HL-60 (cell line): Measurements from ENCODE around the gene ZNF792.
A peak's percentile ranks its signal among the peaks of the same experiment; 100 is the strongest.
"Not testable (repeated sequence)": the region's sequence is repeated elsewhere in the genome, so short reads cannot be mapped to it uniquely, and the experiment has no call there.

ENCODE experiments used
- DNase-seq, 2 experiments: peaks; one replicate each; pipeline ENCODE4 v3.0.0-alpha.2; 2010 to 2020; ENCODE audit warnings: low read depth in 1 of 2, low spot score in 1 of 2
- H3K27ac ChIP-seq: fragments of 250-450 bp; sonication (Bioruptor Pico); replicated peaks from 2 replicates; pipeline ENCODE4 v1.5.1; 2020; ENCODE audit warnings: mild to moderate bottlenecking, moderate library complexity
- H3K27me3 ChIP-seq: fragments of 250-450 bp; sonication (Bioruptor Pico); 2 replicates; pipeline ENCODE4 v1.5.1; 2021; ENCODE audit warnings: mild to moderate bottlenecking, moderate library complexity; ENCODE audit not compliant: insufficient read depth, poor library complexity, severe bottlenecking
- H3K4me3 ChIP-seq: replicated peaks from 2 replicates; pipeline ENCODE4 v1.5.1; 2011; ENCODE audit warnings: mild to moderate bottlenecking, control low read depth, low read length; ENCODE audit not compliant: insufficient read depth
- CTCF ChIP-seq: IDR thresholded peaks from one replicate; pipeline ENCODE4 v1.5.1; 2011; ENCODE audit warnings: low read length, control low read depth, inconsistent platforms; ENCODE audit not compliant: insufficient read depth
- GABPA ChIP-seq: IDR thresholded peaks from 2 replicates; pipeline ENCODE4 v1.6.1; 2012; ENCODE audit warnings: low read depth
- POLR2AphosphoS5 ChIP-seq: IDR thresholded peaks from 2 replicates; pipeline ENCODE4 v1.6.1; 2012; ENCODE audit warnings: low read depth
- SPI1 ChIP-seq: IDR thresholded peaks from 2 replicates; pipeline ENCODE4 v1.6.1; 2012; ENCODE audit warnings: low read depth, mild to moderate bottlenecking, borderline replicate concordance
- TF ChIP-seq, protein P1 (sequence below): IDR thresholded peaks from 2 replicates; pipeline ENCODE4 v1.6.1; 2012; ENCODE audit warnings: low read depth; ENCODE audit not compliant: insufficient replicate concordance

The ZNF792 gene

DNA sequence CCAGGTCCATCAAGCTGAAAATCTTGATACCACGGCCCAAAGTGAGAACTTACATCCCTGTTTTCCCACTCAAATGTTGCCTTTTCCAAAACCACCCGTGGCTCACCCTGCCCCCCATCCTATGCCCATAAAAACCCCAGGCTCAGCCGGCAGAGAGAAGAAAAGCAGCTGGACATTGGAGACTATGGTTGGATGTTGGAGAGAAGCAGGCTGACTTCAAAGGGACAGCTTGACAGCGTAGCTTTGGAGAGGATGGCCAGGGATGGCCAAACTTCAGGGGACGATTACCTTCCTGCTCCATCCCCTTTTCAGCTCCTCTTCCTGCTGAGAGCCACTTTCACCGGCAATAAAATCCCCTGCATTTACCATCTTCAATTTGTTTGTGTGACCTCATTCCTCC, 3.5 kb upstream of the ZNF792 start:
- no peak for TF ChIP-seq CTCF
- TF ChIP-seq, protein P1, sequence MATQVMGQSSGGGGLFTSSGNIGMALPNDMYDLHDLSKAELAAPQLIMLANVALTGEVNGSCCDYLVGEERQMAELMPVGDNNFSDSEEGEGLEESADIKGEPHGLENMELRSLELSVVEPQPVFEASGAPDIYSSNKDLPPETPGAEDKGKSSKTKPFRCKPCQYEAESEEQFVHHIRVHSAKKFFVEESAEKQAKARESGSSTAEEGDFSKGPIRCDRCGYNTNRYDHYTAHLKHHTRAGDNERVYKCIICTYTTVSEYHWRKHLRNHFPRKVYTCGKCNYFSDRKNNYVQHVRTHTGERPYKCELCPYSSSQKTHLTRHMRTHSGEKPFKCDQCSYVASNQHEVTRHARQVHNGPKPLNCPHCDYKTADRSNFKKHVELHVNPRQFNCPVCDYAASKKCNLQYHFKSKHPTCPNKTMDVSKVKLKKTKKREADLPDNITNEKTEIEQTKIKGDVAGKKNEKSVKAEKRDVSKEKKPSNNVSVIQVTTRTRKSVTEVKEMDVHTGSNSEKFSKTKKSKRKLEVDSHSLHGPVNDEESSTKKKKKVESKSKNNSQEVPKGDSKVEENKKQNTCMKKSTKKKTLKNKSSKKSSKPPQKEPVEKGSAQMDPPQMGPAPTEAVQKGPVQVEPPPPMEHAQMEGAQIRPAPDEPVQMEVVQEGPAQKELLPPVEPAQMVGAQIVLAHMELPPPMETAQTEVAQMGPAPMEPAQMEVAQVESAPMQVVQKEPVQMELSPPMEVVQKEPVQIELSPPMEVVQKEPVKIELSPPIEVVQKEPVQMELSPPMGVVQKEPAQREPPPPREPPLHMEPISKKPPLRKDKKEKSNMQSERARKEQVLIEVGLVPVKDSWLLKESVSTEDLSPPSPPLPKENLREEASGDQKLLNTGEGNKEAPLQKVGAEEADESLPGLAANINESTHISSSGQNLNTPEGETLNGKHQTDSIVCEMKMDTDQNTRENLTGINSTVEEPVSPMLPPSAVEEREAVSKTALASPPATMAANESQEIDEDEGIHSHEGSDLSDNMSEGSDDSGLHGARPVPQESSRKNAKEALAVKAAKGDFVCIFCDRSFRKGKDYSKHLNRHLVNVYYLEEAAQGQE = no peak
- TF ChIP-seq GABPA = no peak
- TF ChIP-seq POLR2AphosphoS5 = no peak
- TF ChIP-seq SPI1 = no peak

DNA sequence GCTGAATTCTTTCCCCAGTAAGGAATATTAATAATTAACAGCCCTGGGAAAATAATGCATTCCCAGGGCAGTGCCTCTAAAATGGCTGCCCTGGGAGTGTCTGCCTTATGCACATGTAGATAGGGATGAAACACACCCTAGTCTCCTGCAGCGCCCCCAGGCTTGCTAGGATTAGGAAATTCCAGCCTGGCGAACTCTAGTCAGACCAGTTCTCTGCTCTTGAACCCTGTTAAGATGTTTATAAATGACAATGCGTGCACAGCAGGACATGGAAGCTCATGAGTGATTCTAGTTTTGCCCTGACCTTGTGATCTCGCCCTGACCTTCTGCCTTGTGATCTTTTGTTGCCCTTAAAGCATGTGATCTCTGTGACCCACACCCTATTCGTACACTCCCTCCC, 1.5 kb upstream of the ZNF792 start:
- not testable (repeated sequence) for H3K27ac ChIP-seq, H3K4me3 ChIP-seq, DNase-seq

More for the DNA sequence above, 3.5 kb upstream of the ZNF792 start:
- Histone ChIP-seq H3K27ac (no peak overlapping the region), H3K27me3 (no peaks in the 10 kb centered on the region), H3K4me3 (no peak overlapping the region)
- no peak for DNase-seq

GRCh38 chr19:34964598-34964997, 569 bp upstream of the ZNF792 start:
- Histone ChIP-seq H3K27ac (no peak overlapping the region), H3K27me3 (no peaks in the 10 kb centered on the region), H3K4me3 (no peak overlapping the region)
- TF ChIP-seq POLR2AphosphoS5 (no peak), CTCF (no peak), SPI1 (no peak), GABPA (no peak)
- TF ChIP-seq, protein P1 = no peak
- DNase-seq = no peak

More for the DNA sequence above, 1.5 kb upstream of the ZNF792 start:
- H3K27me3 ChIP-seq = not testable (repeated sequence)

DNA sequence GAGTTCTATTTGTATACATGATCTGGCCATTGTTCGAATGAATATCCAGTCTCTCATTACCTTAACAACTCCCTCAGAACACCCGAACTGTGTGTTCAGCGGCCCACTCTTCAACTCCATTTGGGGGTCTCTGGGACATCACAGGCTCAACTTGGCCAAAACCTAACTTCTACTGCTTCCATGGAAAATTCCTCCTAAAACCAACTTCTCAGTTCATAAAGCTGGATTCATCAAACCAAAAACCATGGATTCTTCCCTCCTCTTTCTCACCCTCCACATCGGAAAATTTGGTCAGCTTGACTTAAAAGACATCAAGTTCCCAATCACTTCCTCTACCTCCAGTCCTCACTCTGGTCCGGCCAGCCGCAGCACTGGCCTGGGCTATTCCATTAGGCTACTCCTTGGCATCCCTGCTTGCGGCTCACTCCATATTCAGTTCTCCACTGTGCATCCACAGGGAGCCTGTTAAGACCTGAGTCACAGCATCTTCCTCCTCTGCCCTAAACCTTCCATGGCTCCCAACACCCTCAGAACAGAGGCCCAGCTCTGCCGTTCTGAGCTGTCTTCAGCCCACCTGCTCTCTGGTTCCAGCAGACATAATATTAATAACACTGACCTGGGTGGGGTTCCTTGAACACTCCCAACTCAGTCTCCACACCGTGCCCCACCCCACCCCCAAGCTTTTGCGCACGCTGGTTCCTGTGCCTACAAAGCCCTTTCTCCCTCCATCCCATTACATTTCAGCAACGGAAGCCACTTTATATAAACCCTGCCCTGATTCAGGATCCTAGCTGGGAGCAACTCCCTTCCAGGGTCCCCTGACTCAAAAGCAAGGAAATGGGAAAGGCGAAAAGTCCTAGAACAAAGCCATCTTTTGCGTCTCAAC, 1.1 kb downstream of the ZNF792 start:
- no peak overlapping the region; the same call in 1 of the 2 replicates for H3K27ac ChIP-seq
- TF ChIP-seq GABPA = no peak
- TF ChIP-seq, protein P1 = no peak
- no peak for TF ChIP-seq CTCF
- TF ChIP-seq SPI1 = no peak
- TF ChIP-seq POLR2AphosphoS5 = no peak

More for the DNA sequence above, 1.1 kb downstream of the ZNF792 start:
- no peak for DNase-seq
- H3K4me3 ChIP-seq = peak overlapping the region; percentile 53
- no peaks in the 10 kb centered on the region for H3K27me3 ChIP-seq
